HG02678 (cell line): Measurements from ENCODE around the gene TBC1D1.

ENCODE experiments used
- ATAC-seq: cut with Tn5 transposase; IDR thresholded peaks from one replicate; pipeline ENCODE4 v1.9.1; 2021; ENCODE audit warnings: mild to moderate bottlenecking, moderate library complexity; ENCODE audit not compliant: unreplicated experiment

The TBC1D1 gene

DNA sequence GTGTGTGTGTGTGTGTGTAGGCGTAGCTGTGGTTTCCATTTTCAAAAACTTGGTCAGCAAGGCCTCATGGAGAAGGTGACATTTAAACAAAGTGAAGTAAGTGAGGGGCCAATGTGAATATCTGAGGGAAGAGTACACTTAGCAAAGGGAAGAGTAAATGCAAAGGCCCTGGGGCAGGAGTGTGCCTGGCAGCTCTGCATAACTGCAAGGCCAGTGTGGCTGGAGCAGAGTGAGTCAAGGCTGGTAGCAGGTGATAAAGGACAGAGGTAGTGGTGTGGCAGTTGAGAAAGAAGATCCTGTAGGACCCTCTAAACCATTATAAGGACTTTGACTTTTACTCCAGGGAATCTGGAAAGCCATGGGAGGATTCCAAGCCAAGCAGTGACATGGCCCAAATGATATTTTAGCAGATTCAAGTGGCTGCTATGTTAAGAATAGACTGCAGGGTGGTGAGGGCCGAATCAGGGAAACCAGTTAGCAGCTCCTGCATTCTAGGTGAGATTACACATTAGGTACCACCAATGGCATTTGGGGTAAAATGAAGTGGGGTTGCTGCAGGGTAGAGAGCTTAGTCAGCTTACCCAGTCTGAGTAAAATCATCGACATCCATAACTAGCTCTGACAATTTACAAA lies 5.9 kb upstream of the TBC1D1 start:
- no peak for ATAC-seq

DNA sequence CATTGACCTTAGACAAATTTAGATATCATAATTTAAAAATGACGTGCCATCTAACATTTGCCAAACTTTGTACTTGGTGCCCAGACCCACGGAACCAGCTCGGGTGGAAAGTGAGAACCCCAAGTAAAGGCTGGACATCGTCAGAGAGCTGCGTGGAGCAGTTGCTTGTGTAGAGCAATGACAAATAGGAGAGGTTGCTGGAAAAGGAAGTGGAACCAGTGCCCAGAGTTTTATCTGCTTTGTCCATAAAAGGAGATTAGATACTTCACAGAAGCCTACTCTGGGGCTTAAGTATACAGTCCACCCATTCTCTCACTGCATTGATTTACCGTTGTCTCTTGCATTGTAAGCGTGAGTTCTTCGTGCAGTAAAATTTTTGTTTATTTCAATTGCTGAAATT lies 5.4 kb upstream of the TBC1D1 start:
- ATAC-seq, result no peak

DNA sequence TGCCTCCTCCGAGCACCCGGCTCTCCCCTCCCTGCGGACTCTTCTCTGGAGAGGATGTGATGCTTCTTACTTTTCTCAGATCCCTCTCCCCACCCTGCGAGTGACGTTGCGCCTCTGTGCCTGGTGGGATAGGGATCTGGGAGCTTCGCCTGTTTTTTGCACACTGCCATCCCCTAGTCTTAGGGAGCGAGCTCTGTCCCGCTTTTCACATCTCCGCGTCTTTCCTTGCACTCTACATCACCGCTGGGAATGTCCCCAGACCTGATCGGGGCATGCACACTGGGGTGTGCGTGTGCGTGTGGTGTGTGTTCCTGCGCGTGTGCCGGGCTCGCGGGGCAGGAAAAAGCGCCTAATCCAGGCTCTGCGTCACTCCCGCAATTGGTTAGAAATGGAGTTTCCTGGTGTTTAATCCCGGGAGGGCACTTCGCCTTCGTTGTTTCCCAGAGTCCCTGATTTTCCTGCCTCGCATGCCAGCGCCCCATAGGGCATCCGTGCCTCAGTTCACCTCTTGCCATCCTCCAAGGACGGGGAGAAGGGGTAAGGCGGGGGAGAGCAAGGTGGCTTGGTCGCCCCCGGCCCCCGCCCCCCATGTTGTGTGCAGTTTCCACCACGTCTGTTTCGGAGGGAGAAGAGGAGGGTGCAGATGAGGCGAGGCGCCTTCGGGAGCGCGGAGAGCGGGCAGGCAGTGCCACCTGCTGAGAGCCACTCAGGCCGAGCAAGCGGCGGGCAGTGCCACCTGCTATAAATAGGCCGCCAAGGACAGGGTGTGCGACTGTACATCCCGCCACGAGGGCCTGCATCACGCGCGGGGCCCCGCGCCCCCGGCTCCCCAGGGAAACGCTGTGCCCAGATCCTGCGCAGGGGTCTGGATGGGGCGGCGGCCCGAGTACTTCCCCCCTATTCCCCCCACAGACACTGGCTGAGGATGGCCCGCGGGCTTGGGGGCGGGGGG lies 759 bp upstream of the TBC1D1 start:
- ATAC-seq, result peak; percentile 13

DNA sequence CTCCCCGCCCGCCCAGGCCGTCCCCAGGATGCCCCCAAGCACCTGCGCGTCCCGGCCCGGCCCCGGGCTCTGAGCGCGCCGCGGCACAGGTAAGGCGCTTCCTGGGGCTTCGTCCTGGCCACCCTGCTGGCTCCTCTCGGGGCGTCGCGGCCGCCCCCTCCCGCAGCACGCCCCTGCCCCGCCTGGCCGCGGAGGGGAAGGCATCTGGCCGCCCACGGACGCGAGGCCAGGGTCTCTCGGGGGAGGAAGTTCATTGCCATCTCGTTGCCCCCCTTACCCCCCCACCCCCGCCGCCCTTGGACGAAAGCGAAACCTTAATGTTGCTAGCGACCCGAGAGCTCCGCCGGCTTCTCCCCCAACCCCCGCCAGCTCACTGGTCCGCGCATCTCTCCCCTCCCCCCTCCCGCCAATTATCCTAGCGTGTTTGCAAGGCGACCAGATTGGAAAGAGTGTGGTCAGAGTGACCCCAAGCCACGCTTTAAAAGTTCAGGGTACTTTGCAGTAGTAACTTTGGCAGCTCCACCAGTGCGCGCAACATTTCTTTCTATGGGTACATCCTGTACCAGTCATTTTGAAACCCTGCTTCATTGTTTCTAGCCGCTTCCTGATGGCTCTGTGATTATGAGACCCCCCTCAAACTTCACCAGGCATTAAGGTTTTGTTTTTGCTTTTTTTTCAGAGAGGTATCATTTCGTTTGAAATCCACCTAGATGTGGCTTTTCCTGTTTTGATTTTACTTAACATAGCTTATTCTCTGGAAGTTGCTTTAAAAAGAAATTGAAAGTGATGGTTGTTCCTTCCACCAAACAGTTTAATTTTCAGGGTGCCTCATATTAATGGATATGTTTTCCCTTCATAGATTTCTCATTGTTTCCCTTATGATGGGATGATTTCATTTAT lies 626 bp downstream of the TBC1D1 start:
- ATAC-seq, result peak; percentile 52

DNA sequence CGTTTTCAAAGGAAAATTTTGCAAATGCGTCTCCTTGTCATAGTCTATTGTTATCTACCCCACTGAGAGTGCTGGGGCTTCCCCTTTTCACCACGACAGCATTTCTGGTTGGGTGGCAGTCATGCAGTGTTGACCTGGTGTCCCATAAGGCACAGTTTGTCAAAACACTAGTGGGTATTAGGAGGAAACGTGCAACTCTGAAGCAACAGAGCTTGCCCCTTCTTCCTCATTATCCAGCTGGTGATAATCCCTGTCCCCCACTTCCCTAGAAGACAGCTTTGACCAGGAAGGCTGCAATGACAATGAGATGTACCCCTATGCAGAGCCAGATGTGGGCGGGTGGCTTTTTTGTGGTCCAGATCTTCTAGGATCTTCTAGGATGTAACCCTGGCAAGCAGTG lies 1.8 kb downstream of the TBC1D1 start:
- ATAC-seq, result peak; percentile 51

DNA sequence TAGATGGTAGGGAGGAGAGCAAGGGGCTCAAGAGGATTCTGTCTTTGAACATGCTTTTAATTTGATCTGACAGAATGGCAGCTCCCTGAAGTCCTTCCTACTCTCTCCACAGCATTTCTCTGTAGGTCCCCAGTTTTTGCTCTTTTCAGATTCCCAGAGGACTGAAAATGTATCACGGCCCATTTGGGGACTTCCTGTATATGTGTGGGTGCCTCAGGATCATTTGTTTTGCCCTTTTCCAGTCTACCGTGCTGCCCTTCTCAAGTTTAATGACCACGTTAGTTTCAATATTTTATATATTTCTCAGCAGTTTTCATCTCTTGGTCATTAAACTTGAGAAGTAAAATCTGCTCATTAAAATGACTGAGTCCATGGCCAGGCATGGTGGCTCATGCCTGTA lies 2.3 kb downstream of the TBC1D1 start:
- ATAC-seq, result no peak

DNA sequence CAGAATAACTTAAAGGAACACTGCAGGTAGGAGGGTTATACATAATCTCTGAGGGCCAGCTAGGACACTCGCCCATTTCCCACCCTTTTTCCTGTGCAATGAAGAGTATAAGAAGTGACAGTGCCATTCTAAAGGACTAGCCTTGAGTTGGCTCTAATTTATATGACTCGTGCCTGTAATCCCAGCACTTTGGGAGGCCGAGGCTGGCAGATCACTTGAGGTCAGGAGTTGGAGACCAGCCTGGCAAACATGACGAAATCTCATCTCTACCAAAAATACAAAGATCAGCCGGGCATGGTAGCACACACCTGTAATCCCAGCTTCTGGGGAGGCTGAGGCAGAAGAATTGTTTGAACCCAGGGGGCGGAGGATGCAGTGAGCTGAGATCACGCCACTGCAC lies 4.4 kb downstream of the TBC1D1 start:
- no peak for ATAC-seq

DNA sequence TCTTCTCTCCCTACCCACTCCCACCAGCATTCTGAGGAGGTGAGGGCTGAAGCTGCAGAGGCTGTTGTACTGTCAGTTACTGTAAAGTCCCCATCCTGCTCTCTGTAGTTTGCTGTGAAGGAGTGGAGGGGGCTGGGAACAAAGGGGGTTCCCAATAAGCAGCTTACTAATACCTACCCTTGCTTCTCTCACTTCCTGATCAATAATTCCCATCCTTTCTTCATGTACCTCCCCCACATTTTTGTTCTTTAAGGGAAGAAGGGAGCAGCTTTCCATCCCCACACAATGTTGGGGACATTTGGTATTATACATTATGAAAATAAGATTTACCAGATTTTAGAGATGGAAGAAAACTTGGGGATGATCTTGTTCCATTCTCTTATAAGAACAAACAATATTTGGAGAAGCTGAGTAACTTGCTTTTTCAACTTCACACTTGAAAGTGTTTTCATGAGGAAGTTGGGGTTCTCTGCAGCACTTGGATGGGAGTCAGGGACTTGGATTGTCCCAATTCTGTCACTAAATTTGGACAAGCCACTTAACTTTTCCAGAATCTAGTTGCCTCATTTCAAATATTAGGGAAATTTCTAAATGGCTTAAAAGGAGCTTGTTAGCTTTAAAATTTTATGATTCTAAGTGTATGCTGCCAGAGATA lies 5.4 kb downstream of the TBC1D1 start:
- ATAC-seq, result no peak

DNA sequence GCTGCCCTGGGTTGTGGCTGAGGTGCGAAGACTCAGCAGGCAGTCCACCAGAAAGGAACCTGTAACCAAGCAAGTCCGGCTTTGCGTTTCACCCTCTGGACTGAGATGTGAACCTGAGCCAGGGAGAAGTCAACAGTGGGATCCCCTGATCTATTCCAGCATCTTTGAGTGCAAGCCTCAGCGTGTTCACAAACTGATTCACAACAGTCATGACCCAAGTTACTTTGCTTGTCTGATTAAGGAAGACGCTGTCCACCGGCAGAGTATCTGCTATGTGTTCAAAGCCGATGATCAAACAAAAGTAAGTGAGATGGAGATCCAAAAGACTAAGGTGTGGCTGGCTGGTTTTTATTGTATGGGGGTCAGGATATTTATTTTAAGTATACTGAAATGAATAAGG lies 11.3 kb downstream of the TBC1D1 start:
- ATAC-seq, result no peak

DNA sequence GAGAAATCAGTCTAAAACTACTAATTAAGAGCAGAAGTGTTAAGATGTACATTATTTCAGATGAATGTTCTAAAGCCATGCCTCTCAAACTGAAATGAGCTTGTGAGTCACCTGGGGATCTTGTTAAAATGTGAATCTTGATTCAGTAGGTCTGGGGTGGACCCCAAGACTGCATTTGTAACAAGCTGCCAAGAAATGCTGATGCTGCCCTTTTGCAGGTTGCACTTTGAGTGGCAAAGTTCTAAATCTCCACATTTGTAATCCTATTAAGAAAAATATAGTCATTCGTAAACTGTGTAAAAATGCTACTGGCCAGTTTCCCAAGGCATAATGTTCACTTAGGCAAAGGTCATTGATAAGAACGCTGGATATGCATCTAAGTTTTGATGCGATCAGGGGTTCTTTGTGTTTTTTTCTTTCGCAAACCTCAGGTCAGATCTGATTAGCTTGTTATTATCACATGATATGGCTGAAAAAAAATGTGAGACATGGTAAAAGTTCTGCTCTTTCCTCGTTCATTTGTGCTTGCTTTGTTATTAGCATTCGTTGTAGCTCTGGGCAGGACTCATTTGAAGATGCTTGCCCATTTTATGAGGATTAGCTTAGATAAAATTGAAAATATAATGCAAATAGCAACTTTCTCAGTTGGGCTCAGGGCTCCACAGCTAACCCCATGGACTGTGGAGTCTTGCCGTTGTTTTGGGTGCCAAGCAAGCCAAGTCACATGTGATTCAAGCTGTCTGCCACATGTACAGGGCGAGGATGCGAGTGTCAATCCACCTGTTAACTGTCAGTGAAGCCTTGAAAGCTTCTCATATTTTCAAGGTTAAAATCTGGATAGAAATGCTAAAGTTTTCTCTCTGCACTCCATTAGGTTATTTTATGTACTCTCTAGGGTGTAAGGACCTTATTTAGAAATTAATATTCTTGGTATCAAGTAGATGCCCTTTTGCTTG lies 12.1 kb downstream of the TBC1D1 start:
- ATAC-seq, result no peak

DNA sequence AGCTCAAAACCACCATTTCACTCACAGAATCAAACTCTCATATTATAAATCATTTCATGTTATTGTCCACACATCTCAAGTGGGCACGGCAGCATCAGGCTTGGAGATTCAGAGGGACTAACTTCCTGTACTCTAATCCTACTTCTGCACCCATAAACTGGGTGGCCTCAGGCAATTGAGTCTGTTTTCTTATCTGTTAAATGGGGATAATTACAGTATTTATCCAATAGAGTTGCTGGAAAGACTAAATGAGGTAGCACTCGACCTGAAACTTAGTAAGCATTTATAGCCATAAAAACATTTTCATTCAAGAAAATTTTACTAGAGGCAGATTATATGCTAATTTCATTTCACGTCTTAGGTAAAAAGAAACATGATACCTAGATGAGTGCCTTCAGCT lies 13.0 kb downstream of the TBC1D1 start:
- ATAC-seq, result no peak

DNA sequence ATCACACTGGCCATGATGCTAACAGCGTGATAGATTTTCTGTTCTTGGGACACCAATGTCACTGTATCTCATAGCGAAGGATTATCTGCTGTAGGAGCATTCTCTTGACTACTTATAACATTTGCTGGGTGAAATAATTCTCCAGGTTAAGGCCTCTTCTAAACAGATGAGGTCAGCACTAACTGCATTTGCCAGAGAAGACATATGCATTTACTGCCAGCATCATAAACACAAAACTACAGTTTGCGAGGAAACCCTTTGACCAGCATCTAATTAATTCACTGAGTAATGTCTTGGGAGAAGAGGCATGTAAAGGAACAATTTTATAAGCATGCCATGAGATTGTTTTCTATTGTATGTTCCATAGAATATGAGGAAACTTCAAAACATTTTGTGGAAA lies 13.9 kb downstream of the TBC1D1 start:
- no peak for ATAC-seq

DNA sequence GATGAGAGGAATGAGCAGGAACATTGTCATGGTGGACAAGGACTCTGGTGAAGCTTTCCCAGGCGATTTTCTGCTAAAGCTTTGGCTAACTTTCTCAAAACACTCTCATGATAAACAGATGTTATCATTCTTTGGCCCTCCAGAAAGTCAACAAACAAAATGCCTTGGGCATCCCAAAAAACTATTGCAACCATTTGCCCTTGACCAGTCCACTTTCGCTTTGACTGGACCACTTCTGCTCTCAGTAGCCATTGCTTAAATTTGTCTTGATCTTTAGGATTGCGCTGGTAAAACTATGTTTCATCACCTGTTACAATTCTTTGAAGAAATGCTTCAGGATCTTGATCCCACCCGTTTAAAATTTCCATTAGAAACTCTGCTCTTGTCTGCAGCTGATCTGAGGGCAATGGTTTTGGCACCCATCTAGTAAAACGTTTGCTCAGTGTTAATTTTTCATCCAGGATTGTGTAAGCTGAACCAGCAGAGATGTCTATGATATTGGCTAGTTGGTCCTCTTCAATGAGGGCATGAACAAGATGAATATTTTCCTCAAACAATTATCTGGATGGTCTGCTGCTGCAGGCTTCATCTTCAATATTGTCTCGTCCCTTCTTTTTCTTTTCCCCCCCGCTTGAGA lies 14.8 kb downstream of the TBC1D1 start:
- ATAC-seq, result no peak

DNA sequence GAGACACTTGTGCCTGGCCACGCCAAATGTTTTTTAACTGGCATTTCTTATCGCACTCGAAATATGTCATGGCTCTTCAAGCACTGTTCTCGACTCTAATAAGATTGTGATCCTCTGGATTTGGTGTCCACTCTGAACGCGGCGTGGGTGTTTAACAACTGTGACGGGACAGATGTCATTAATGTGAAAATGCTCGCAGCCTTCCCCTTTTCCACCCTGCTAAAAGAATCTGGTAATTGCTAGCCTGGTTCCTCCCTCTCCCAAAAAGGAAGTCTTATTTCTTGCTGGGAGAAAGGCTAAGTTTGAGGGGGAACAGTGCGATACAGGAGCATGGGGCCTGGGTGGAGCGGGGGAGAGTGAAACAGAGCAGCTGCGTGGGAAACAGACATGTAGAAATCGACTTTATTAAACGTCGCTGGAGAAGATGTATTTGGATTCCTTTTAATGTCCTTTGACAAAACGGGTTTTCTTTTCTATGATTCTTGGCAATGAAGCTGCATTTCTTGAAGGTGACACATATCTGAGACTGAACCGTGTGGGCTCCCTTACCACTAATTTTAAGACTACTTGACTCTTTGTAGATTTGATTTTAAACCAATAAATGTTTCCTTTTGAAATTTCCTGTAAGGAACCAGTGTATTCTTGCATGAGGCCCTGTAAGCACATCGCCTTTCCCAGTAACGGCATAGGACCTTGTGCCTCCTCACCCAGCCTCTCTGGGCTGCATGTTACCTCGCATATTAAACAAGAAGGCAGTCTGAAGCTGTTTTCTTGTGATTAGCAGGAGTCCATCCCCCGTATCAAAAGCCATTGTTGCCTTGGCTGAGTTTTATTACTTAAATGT lies 17.8 kb downstream of the TBC1D1 start:
- ATAC-seq, result no peak

DNA sequence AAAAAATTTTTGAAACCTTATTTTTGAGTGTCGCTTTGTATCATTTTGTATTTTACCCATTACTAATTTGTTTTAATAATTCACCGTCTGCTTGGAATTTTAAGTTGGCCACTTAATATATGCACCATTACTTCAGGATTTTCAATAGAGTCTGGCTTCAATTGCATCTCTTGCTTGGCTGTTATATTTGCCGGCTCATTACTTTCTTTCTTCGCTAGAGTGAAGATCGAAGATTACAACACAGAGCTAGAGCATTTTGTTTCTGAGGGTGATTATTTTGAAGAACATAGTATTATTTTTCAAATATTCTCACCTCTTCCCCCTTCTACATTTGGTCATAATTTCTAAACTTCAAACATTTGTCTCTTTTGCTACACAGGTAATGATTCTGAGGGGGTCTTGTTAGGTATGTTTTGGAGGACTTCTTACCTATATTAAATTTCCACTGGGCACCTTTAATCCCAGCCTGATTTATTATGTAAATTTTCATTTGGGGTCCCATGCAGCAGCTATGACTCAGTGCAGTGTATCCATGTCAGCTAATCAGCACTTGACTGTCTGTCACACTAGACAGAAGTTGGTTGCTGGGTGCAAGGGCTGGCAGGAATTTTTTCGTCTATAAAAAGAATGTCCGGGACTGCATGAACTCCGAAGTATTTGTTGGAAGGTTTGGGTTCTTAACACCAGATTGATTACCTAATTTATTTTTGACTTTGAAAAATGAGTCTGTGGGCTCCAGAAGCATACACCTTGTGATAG lies 18.6 kb downstream of the TBC1D1 start:
- ATAC-seq, result no peak

DNA sequence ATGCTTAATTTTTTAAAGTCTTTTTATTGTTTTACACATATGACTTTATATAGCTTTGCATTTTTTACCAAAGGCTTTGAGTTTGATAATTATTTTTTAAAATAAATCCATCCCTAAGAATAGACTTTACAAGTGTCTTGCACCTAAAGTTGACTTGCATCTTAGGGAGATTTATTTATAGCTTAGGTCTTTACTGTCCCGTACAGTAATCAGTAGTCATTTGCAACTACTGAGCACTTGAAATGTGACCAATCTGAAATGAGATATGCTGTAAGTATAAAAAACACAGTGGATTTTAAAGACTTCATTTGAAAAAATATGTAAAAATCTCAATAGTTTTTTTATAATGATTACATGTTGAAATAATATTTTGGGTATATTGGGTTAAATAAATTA lies 19.2 kb downstream of the TBC1D1 start:
- ATAC-seq, result no peak

DNA sequence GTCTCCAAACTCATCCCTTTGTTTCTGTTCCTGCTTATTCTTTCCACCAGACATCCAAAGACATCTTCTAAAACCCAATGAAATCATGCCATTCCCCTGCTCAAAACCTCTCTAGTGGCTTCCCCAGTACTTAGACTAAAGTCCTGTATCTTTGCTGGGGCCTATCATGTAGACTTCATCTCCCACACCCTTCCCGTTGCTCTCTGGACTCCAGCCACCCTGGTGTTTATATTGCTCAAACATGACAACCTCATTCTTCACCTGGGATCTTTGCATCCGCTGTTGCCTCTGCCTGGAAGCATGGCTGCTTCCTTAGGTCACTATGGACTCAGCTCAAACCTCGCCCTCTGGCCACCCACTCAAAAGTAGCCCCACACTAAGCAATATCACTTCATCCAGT lies 23.7 kb downstream of the TBC1D1 start:
- ATAC-seq, result no peak

DNA sequence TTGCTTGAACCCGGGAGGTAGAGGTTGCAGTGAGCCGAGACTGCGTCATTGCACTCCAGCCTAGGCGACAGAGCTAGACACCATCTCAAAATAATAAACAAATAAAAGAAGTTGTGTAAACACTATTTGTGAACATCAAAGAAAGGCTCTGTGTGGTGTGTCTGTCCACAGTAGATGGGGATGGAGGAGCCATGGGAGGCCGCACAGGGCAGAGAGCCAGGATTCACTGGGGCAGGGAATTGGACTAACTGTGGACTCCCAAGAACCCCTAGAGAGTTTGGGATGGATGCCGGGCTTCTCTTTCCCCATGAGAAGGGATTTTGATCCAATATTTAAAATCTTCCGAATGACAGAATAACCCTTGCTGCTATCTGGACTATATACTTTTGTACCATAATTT lies 26.5 kb downstream of the TBC1D1 start:
- no peak for ATAC-seq
